Measurements from ENCODE around the gene SF1.

GRCh38 chr11:64787526-64788320, 9.4 kb upstream of the SF1 start:
- TF ChIP-seq CTCF (IDR thresholded peaks at IDR 0.05; ENCODE audit: poor library complexity) (peak; percentile 73), EZH2 (IDR thresholded peaks at IDR 0.05; ENCODE audit: borderline replicate concordance) (no peak), EZH2phosphoT487 (IDR thresholded peaks at IDR 0.05; ENCODE audit: low read depth, severe bottlenecking, unreplicated experiment) (no peak)
